NT2/D1 (cell line): ENCODE measurements around the gene LLGL2.

ENCODE experiments used
- DNase-seq: peaks from one replicate; pipeline ENCODE4 v3.0.0-alpha.2; 2011; ENCODE audit warnings: low read depth, low spot score
- H3K27me3 ChIP-seq: 2 replicates; pipeline ENCODE4 v1.6.0; 2011; ENCODE audit warnings: mild to moderate bottlenecking; ENCODE audit not compliant: insufficient read length, insufficient read depth
- H3K36me3 ChIP-seq: 2 replicates; pipeline ENCODE4 v1.6.1; 2011; ENCODE audit warnings: mild to moderate bottlenecking, low read length, mixed read lengths; ENCODE audit not compliant: insufficient read depth, insufficient read length
- H3K4me1 ChIP-seq: 2 replicates; pipeline ENCODE4 v1.5.1; 2011; ENCODE audit not compliant: insufficient read depth, insufficient read length
- H3K4me3 ChIP-seq: 2 replicates; pipeline ENCODE4 v1.5.1; 2011; ENCODE audit warnings: low read depth; ENCODE audit not compliant: insufficient read length
- H3K9ac ChIP-seq: 2 replicates; pipeline ENCODE4 v1.6.0; 2011; ENCODE audit warnings: low read depth; ENCODE audit not compliant: insufficient read length
- H3K9me3 ChIP-seq: 2 replicates; pipeline ENCODE4 v1.5.1; 2011; ENCODE audit warnings: mild to moderate bottlenecking, low read length; ENCODE audit not compliant: insufficient read depth
- SUZ12 ChIP-seq: IDR thresholded peaks from 2 replicates; pipeline ENCODE4 v1.6.1; 2011; ENCODE audit not compliant: insufficient read length, insufficient read depth; ENCODE audit errors: extremely low read depth
- YY1 ChIP-seq: IDR thresholded peaks from 2 replicates; pipeline ENCODE4 v1.6.1; 2011; ENCODE audit not compliant: insufficient read length, insufficient read depth
- ZNF274 ChIP-seq: IDR thresholded peaks from 2 replicates; pipeline ENCODE4 v1.6.1; 2011; ENCODE audit warnings: mild to moderate bottlenecking, low read depth, low read length

Gene LLGL2

GRCh38 chr17:75571197-75571884, 45.8 kb downstream of the LLGL2 start:
- Histone ChIP-seq H3K27me3 (no peaks in the 10 kb centered on the region), H3K9me3 (no peaks in the 10 kb centered on the region), H3K36me3 (peaks cover 51% of the 10 kb centered on the region), H3K9ac (no peak overlapping the region), H3K4me3 (no peak overlapping the region), H3K4me1 (peaks cover 5% of the 10 kb centered on the region)
- TF ChIP-seq YY1 (no peak), ZNF274 (no peak), SUZ12 (no peak)
- DNase-seq, result no peak

- H3K4me3 ChIP-seq, result no peak overlapping the region
- H3K4me1 ChIP-seq, result peaks cover 5% of the 10 kb centered on the region
- H3K27me3 ChIP-seq, result no peaks in the 10 kb centered on the region
- no peak overlapping the region for H3K9ac ChIP-seq
- TF ChIP-seq ZNF274 (no peak), SUZ12 (no peak), YY1 (no peak)
- no peak for DNase-seq
- H3K9me3 ChIP-seq, result no peaks in the 10 kb centered on the region
- peaks cover 46% of the 10 kb centered on the region for H3K36me3 ChIP-seq
Measured at GRCh38 chr17:75571885-75572215, 46.4 kb downstream of the LLGL2 start.

GRCh38 chr17:75572713-75573539, 47.4 kb downstream of the LLGL2 start:
- H3K36me3 ChIP-seq, result peaks cover 44% of the 10 kb centered on the region
- H3K9me3 ChIP-seq, result no peaks in the 10 kb centered on the region
- DNase-seq, result no peak
- no peak overlapping the region for H3K9ac ChIP-seq
- H3K4me1 ChIP-seq, result peaks cover 5% of the 10 kb centered on the region
- no peak overlapping the region for H3K4me3 ChIP-seq
- TF ChIP-seq YY1 (no peak), ZNF274 (no peak)
- H3K27me3 ChIP-seq, result no peaks in the 10 kb centered on the region

DNA sequence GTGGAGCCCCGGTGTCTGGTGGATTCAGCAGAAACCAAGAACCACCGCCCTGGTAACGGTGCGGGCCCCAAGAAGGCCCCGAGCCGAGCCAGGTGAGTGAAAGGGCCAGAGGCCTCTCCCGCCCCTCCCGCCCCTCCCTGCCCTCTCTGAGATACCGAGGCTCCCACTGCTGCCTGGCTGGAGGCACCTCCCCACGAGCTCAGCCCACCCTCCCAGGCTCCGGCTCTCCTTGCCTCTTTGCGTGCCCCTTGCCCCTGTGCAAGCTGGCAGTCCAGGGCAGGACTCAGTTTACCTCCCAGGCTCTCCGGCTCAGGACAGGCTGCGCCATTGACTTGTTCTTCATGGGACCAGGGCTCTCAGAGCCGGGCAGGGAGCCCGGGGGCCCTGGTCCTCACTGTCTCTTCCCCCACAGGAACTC, 48.1 kb downstream of the LLGL2 start:
- TF ChIP-seq SUZ12, result no peak
- no peak for TF ChIP-seq ZNF274
- TF ChIP-seq YY1, result no peak
- peaks cover 42% of the 10 kb centered on the region for H3K36me3 ChIP-seq
- peaks cover 5% of the 10 kb centered on the region for H3K4me1 ChIP-seq

GRCh38 chr17:75573994-75574393, 48.5 kb downstream of the LLGL2 start:
- Histone ChIP-seq H3K9ac (no peak overlapping the region), H3K4me1 (peaks cover 8% of the 10 kb centered on the region), H3K4me3 (no peak overlapping the region), H3K9me3 (no peaks in the 10 kb centered on the region), H3K36me3 (peaks cover 38% of the 10 kb centered on the region), H3K27me3 (no peaks in the 10 kb centered on the region)
- DNase-seq, result no peak
- TF ChIP-seq YY1 (no peak), SUZ12 (no peak), ZNF274 (no peak)

More for the DNA sequence above, 48.1 kb downstream of the LLGL2 start:
- H3K9ac ChIP-seq, result no peak overlapping the region
- no peaks in the 10 kb centered on the region for H3K9me3 ChIP-seq
- DNase-seq, result no peak
- H3K27me3 ChIP-seq, result no peaks in the 10 kb centered on the region
- no peak overlapping the region for H3K4me3 ChIP-seq

GRCh38 chr17:75574404-75575036, 49.0 kb downstream of the LLGL2 start:
- H3K27me3 ChIP-seq, result no peaks in the 10 kb centered on the region
- H3K4me3 ChIP-seq, result no peak overlapping the region
- H3K4me1 ChIP-seq, result peaks cover 8% of the 10 kb centered on the region
- no peak for TF ChIP-seq ZNF274
- no peak for TF ChIP-seq YY1
- TF ChIP-seq SUZ12, result no peak
- H3K9ac ChIP-seq, result no peak overlapping the region
- H3K36me3 ChIP-seq, result peaks cover 37% of the 10 kb centered on the region
- DNase-seq, result no peak
- no peaks in the 10 kb centered on the region for H3K9me3 ChIP-seq

DNA sequence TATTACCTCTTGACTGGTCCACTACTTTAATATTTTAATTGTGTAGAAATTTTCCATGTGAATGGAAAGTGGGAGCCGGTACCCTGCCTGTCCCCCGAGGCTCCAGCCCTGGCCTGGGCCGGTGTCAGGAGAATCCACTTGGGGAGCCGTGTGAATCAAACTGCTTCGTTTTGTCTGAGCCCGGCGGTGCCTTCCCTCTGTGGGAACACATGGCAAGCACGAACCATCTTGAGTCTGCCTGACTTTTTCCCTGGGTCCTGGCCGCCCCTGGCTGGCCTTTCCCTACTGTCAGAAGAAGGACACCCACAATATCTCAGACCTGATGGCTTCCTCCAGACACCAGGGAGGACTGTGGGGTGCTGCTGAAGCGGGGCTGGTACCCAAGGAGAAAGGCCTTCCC, 49.7 kb downstream of the LLGL2 start:
- no peaks in the 10 kb centered on the region for H3K27me3 ChIP-seq
- DNase-seq, result no peak
- H3K4me1 ChIP-seq, result peaks cover 8% of the 10 kb centered on the region
- no peaks in the 10 kb centered on the region for H3K9me3 ChIP-seq
- H3K36me3 ChIP-seq, result peaks cover 34% of the 10 kb centered on the region
- TF ChIP-seq YY1, result no peak
- no peak for TF ChIP-seq SUZ12
- TF ChIP-seq ZNF274, result no peak
- H3K9ac ChIP-seq, result no peak overlapping the region
- no peak overlapping the region for H3K4me3 ChIP-seq
